ENCODE measurements around the gene C5orf47.

C5orf47 gene

GRCh38 chr5:173970878-173971650, 17.9 kb upstream of the C5orf47 start:
- no peak for DNase-seq

- DNase-seq = no peak
These were observed 17.2 kb upstream of the C5orf47 start for GRCh38 chr5:173971681-173972345.

GRCh38 chr5:173972607-173972924, 16.4 kb upstream of the C5orf47 start:
- no peak for DNase-seq

- DNase-seq = peak; percentile 72 to 76
These were observed 15.9 kb upstream of the C5orf47 start for GRCh38 chr5:173972925-173973615.

- DNase-seq = no peak
These were observed 15.4 kb upstream of the C5orf47 start for GRCh38 chr5:173973616-173973969.

GRCh38 chr5:173974688-173975239, 14.2 kb upstream of the C5orf47 start:
- DNase-seq = no peak

GRCh38 chr5:173981185-173981761, 7.7 kb upstream of the C5orf47 start:
- no peak for DNase-seq

- no peak for DNase-seq
These were observed 4.8 kb upstream of the C5orf47 start for GRCh38 chr5:173984218-173984617.

GRCh38 chr5:173989432-173990082, 587 bp downstream of the C5orf47 start:
- no peak for DNase-seq

- DNase-seq = no peak
These were observed 8.4 kb downstream of the C5orf47 start for GRCh38 chr5:173997331-173997730.

- no peak for DNase-seq
These were observed 9.6 kb downstream of the C5orf47 start for GRCh38 chr5:173998531-173998930.

- DNase-seq = no peak
These were observed 11.1 kb downstream of the C5orf47 start for GRCh38 chr5:174000076-174000475.

GRCh38 chr5:174003795-174004194, 14.8 kb downstream of the C5orf47 start:
- no peak for DNase-seq

GRCh38 chr5:174008922-174009321, 20.0 kb downstream of the C5orf47 start:
- DNase-seq = no peak

- DNase-seq = no peak
These were observed 21.4 kb downstream of the C5orf47 start for GRCh38 chr5:174010365-174010764.

- no peak for DNase-seq
These were observed 22.5 kb downstream of the C5orf47 start for GRCh38 chr5:174011441-174011840.

GRCh38 chr5:174020069-174020927, 31.3 kb downstream of the C5orf47 start:
- DNase-seq = peak; percentile 9 to 14

GRCh38 chr5:174020928-174021304, 31.9 kb downstream of the C5orf47 start:
- DNase-seq = no peak

- no peak for DNase-seq
These were observed 33.6 kb downstream of the C5orf47 start for GRCh38 chr5:174022384-174023095.

- DNase-seq = no peak
These were observed 41.3 kb downstream of the C5orf47 start for GRCh38 chr5:174030286-174030685.

All from stimulated activated CD4-positive, alpha-beta T cell treated with anti-CD3 and anti-CD28 coated beads, Interleukin-2, amount 100 ng/mL, for 48 hours (primary cell).